Measurements from ENCODE around the gene C19orf38.

- no peak for TF ChIP-seq CTCF (IDR thresholded peaks at IDR 0.05)
- no peak for TF ChIP-seq EZH2 (IDR thresholded peaks at IDR 0.05; ENCODE audit: borderline replicate concordance, insufficient read depth, low read depth, low read length, poor library complexity, severe bottlenecking)
Measured at GRCh38 chr19:10884274-10884673, 36.1 kb downstream of the C19orf38 start.
